Psoas muscle (tissue), 8 donors: ENCODE measurements around the gene PCNX1. TPM values are rescaled to one million over a fixed set of nuclear protein-coding genes. Genes with fewer than 3 reads are reported as not detected.

Experiments
- ATAC-seq, 4 donors: fragments of 200-7000 bp; cut with Tn5 transposase; one replicate each; pipeline ENCODE4 v1.9.1; 2020; ENCODE audit warnings: moderate library complexity in 3 of 4, mild to moderate bottlenecking in 2 of 4
- DNase-seq, 2 donors: peaks; one replicate each; pipeline ENCODE4 v3.0.0-alpha.2; 2020
- H3K27ac ChIP-seq: fragments of 200-600 bp; one replicate; pipeline ENCODE4 v1.8.0; 2022
- H3K27me3 ChIP-seq, 3 donors: fragments of 200-600 bp in 1 of 3; one replicate each; pipeline versions ENCODE4 v1.6.1 to v1.8.0; 2013 to 2022; ENCODE audit warnings: low read length in 2 of 3, mild to moderate bottlenecking in 2 of 3, moderate library complexity in 1 of 3; ENCODE audit not compliant: insufficient read depth in 3 of 3
- H3K36me3 ChIP-seq, 2 donors: fragments of 200-600 bp in 1 of 2; one replicate each; pipeline versions ENCODE4 v1.6.1 to v1.8.0; 2013 to 2022; ENCODE audit warnings: low read depth in 1 of 2, mild to moderate bottlenecking in 1 of 2, moderate library complexity in 1 of 2; ENCODE audit not compliant: insufficient read depth in 1 of 2
- H3K4me1 ChIP-seq: fragments of 200-600 bp; one replicate; pipeline ENCODE4 v1.8.0; 2022
- H3K4me3 ChIP-seq: fragments of 200-600 bp; one replicate; pipeline ENCODE4 v1.8.0; 2022; ENCODE audit warnings: mild to moderate bottlenecking
- H3K9me3 ChIP-seq: fragments of 200-600 bp; one replicate; pipeline ENCODE4 v1.8.0; 2022
- whole genome bisulfite sequencing, 3 donors: extraction: QIAGEN DNeasy Blood & Tissue Kit; methylation state at CpG; one replicate each; pipeline versions ENCODE4 v1.1.6 to v1.1.7; 2013; 5-methylcytosine and 5-hydroxymethylcytosine counted together
- intact Hi-C, 2 donors: fragments of 100-400 bp; cut with DNase I; formaldehyde crosslinking; loops; one replicate each; pipeline versions ENCODE4 v1.11.0 to v1.14.2; 2022
- polyA plus RNA-seq, 3 donors: library from polyadenylated mRNA; stranded (reverse); fragments of 200-250 nt; gene quantifications; one replicate each; pipeline ENCODE4 v1.2.3, GENCODE V29; 2013
- total RNA-seq, 4 donors: library from RNA; stranded (reverse); fragmentation: NEBNext Ultra II Directional in 2 of 4; extraction: Animal tissue kit (Norgen Biotek cat#: 25700) in 2 of 4; gene quantifications; one replicate each; pipeline versions ENCODE4 v1.2.1 to v1.2.4, GENCODE V29; 2021 to 2023
- TF ChIP-seq, protein P1 (sequence below): fragments of 200-600 bp; IDR thresholded peaks from one replicate; pipeline ENCODE4 v1.8.0; 2022; ENCODE audit warnings: antibody characterized with exemption
- donor health status: healthy with polysubstance abuse.
- donor health status: DM: no; HTN: no; CAD: no; lungs with moderate emphysema.
- donor health status: Bipolar disorder and iron deficiency.
- donor health status: healthy.
- donor health status: DM: yes; HTN: yes; CAD: no.
- donor health status: DM: no; HTN: no; CAD: no.
- donor health status: DM: no; HTN: no; CAD: no.
- donor health status: DM: yes; HTN: yes; CAD: no.

PCNX1 gene
- total and polyA plus RNA-seq, 7 donors: 5.2 to 48.1 (median 29.1) TPM

DNA sequence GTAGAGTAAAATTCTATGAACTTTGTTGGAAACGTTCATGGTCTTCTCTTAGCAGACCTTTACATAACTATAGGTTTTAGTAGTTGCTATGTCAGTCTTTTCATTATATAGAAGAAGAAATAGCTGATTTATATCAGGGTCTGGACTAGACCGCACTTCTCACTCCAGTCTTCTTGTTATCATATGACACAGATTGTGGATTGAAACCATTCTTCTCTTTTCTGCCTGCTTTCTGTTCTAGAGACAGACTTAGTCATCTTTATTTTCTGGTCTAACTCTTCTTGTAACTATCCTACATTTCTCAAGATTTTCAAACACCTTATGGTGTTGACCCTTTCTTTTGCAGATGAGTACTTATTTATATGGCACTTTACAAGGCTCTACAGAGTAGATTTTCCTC, 55.7 kb downstream of the PCNX1 start:
- H3K36me3 ChIP-seq: peaks cover 3 to 17% of the 10 kb centered on the region in 2 donors
- H3K9me3 ChIP-seq: no peaks in the 10 kb centered on the region
- no peak overlapping the region for H3K27ac ChIP-seq
- peaks cover 3% of the 10 kb centered on the region for H3K4me1 ChIP-seq
- WGBS, 3 donors: 83 to 87% (median 86%) methylated on average over 2 of the region's 2 CpGs
- H3K27me3 ChIP-seq: no peaks in the 10 kb centered on the region
- DNase-seq (no peak), ATAC-seq (no peak)
- TF ChIP-seq, protein P1, sequence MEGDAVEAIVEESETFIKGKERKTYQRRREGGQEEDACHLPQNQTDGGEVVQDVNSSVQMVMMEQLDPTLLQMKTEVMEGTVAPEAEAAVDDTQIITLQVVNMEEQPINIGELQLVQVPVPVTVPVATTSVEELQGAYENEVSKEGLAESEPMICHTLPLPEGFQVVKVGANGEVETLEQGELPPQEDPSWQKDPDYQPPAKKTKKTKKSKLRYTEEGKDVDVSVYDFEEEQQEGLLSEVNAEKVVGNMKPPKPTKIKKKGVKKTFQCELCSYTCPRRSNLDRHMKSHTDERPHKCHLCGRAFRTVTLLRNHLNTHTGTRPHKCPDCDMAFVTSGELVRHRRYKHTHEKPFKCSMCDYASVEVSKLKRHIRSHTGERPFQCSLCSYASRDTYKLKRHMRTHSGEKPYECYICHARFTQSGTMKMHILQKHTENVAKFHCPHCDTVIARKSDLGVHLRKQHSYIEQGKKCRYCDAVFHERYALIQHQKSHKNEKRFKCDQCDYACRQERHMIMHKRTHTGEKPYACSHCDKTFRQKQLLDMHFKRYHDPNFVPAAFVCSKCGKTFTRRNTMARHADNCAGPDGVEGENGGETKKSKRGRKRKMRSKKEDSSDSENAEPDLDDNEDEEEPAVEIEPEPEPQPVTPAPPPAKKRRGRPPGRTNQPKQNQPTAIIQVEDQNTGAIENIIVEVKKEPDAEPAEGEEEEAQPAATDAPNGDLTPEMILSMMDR: no peak
- intact Hi-C loops: no loop called here
- no peak overlapping the region for H3K4me3 ChIP-seq

DNA sequence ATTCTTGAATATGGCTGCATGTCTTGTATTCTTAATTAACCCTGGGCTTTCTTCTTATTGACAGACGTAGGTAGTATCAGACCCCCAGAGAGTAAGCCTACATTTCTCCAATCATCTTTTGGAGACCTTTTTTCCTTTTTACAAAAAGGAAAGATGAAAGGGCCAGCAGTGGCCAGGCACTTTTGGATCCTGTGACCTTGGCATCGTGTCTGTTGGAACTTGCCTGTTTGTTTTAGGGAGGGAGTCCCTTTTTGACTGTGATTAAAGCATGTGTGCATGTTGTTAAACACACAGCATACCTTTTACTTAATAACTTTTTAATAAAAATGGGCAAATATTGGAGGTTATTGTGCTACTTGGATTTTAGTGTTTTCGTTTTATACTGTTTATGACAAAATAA, 57.2 kb downstream of the PCNX1 start:
- intact Hi-C loops: no loop called here
- no peak for ATAC-seq
- TF ChIP-seq, protein P1: no peak
- Histone ChIP-seq H3K27ac (no peak overlapping the region), H3K4me3 (no peak overlapping the region), H3K36me3 (peaks cover 6 to 28% of the 10 kb centered on the region in 2 donors), H3K27me3 (no peaks in the 10 kb centered on the region), H3K9me3 (no peaks in the 10 kb centered on the region), H3K4me1 (peaks cover 3% of the 10 kb centered on the region)
- DNase-seq: no peak
- WGBS, 3 donors: 65 to 83% (median 74%) methylated on average over 3 of the region's 3 CpGs

DNA sequence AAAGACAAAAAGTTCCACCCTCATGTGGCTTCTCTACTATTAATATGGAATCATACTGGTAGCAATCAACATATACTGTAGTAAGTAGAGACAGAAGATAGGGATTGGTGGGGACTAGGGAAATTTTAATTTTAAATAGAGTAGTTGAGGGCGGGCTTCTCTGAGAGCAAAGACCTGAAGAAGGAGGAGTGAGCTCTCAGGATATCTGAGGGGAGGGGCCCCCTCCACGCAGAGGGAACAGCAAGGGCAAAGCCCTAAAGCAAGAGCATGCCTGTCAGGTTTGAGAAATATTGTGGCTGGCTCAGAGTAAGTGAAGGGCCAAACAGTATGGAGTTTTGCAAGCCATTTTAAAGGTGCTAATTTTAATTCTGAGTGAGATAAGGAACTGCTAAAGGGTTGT, 64.3 kb downstream of the PCNX1 start:
- TF ChIP-seq, protein P1: no peak
- intact Hi-C loops: loop anchor here in 1 of 2 donors (5.0 to 10.0 kb wide), 2 partner anchors 64 to 147 kb away; partner anchors contain the start of gene PCNX1
- Histone ChIP-seq H3K9me3 (no peaks in the 10 kb centered on the region), H3K36me3 (peaks cover 3 to 29% of the 10 kb centered on the region in 2 donors), H3K4me1 (peaks cover 5% of the 10 kb centered on the region), H3K4me3 (no peak overlapping the region), H3K27me3 (no peaks in the 10 kb centered on the region), H3K27ac (no peak overlapping the region)
- ATAC-seq (peak in 2 of 4 donors; percentile 29 to 30), DNase-seq (no peak)
- 66 to 75% (median 73%) methylated on average over 2 of the region's 2 CpGs for WGBS, 3 donors

DNA sequence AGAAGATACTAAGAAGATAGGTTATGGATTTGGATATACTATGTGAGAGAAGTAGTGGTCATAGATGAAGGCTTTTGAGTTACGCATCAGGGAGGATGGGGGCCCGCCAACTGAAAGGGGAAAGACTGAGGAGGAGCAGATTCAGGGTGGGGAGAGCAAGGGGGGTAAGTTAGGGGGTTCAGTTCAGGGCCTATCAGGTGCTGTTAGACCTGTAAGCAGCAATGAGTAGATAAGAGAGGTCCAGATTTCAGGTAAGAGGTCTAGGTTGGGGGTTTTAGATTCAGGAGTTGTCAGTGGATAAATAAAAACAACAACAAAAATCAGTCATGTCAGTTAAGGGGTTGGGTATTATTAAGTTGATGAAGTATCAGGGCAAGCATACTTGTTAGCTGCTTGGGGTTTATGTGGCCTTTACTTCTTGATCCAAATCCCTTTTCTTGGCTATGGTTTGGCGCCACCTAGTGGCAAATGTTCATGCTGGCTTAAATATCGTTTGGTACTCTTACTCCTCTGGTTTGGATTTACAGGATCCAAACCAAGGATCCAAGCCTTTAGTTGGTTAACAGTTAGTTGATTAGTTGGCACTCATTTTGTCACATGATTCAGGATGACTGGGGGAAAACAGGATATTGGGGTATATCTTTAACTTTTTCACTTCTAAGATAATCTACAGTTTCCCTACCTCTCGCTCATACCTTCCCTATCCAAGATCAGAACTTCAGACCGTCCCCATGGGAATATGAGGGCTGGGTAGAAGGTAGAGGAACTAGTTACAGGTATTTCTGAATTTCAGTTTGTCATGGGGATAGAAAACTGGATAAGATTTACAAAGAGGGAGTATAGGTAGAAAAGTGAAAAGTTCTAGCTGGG, 65.1 kb downstream of the PCNX1 start:
- Histone ChIP-seq H3K36me3 (peaks cover 3 to 37% of the 10 kb centered on the region in 2 donors), H3K27me3 (no peaks in the 10 kb centered on the region), H3K4me1 (peaks cover 5% of the 10 kb centered on the region), H3K9me3 (no peaks in the 10 kb centered on the region), H3K27ac (no peak overlapping the region), H3K4me3 (no peak overlapping the region)
- intact Hi-C loops: loop anchor here (1.0 to 10.0 kb wide), 4 partner anchors 65 to 150 kb away; partner anchors contain the start of gene PCNX1 (in 2 of the 2)
- peak; percentile 73 to 81 for DNase-seq
- WGBS, 3 donors: 60 to 62% (median 61%) methylated on average over 6 of the region's 6 CpGs
- TF ChIP-seq, protein P1: peak; percentile 95
- peak; percentile 84 to 97 (median 86) for ATAC-seq
